NCI-H345 (cell line): Measurements from ENCODE around the gene FLYWCH2.
"Not testable (repeated sequence)": the region's sequence is repeated elsewhere in the genome, so short reads cannot be mapped to it uniquely, and the experiment has no call there.

Experiments
- DNase-seq: peaks from one replicate; lab custom pipeline; 2025; lab: John Stamatoyannopoulos, UW

The FLYWCH2 gene

DNA sequence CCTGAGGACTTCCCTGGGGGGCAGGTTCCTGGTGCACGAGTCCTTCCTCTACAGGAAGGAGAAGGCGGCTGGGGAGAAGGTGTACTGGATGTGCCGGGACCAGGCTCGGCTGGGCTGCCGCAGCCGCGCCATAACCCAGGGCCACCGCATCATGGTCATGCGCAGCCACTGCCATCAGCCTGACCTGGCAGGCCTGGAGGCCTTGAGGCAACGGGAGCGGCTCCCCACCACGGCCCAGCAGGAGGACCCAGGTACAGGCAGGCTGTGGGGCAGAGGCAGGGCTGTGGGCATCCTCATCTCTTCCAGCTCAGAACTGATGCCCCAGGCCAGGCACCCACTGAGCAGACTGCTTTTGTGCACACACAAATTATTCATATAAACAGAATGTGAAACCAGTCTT is 55.2 kb downstream of the FLYWCH2 start:
- no peak for DNase-seq

DNA sequence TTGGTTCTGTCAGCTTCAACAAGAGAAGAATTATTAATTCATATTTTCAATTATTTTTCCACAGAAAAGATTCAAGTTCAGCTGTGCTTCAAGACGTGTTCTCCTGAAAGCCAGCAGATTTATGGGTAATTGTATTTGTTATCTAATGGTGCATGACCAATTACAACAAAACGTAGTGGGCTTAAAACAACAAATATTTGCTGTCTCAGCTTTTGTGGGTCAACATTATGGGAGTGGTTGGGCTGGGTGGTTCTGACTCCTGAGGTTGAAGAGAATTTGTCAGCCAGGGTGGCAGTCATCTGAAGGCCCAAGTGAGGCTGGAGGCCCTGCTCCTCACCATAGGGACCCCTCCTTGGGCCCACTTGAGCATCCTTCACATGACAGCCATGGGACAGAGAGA is 57.0 kb downstream of the FLYWCH2 start:
- DNase-seq = no peak

DNA sequence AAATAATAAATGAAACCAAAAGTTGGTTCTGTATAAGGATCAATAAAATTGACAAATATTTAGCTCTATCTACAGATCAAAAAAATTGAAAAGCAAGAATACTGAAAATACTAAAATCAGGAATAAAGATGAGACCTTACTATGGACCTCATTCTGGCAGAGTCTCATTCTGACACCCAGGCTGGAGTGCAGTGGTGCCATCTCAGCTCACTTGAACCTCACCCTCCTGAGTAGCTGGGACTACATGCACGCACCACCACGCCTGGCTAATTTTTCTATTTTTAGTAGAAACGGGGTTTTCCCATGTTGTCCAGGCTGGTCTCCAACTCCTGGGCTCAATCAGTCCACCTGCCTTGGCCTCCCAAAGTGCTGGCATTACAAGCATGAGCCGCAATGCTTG is 59.0 kb downstream of the FLYWCH2 start:
- no peak for DNase-seq

DNA sequence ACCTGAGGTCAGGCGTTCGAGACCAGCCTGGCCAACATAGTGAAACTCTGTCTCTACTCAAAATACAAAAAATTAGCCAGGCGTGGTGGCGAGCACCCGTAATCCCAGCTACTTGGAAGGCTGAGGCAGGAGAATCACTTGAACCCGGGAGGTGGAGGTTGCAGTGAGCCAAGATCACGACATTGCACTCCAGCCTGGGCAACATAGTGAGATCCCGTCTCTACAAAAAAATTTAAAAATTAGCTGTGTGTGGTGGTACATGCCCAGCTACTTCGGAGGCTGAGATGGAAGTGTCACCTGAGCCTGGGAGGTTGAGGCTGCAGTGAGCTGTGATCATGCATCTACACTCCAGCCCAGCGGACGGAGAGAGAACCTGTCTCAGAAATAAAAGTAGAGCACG is 60.7 kb downstream of the FLYWCH2 start:
- not testable (repeated sequence) for DNase-seq

DNA sequence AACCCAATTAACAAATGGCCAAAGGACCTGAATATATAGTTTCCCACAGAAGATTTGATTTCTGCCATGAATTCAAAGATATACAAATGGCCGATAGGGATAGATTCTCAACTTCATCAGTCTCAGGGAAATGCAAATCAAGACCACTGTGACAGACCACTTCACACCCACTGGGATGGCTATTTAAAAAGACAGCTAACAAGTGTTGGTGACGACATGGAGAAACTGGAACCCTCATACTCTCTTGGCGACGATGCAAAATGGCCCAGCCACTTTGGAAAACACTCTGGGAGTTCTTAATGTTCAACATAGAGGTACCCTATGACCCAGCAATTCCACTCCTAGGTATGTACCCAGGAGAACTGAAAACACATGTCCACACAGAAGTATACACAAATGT is 63.6 kb downstream of the FLYWCH2 start:
- DNase-seq = no peak
